Panc1 (cell line): Measurements from ENCODE around the gene SFT2D2.

ENCODE experiments used
- CTCF ChIP-seq: fragments of 450-650 bp; IDR thresholded peaks from 2 replicates; pipeline ENCODE4 v1.5.1; 2017; ENCODE audit warnings: mild to moderate bottlenecking
- POLR2AphosphoS5 ChIP-seq: IDR thresholded peaks from 2 replicates; pipeline ENCODE4 v1.6.1; 2012; ENCODE audit warnings: mild to moderate bottlenecking, low read depth, low read length, moderate library complexity
- REST ChIP-seq, 2 experiments: IDR thresholded peaks; 2 replicates each; pipeline ENCODE4 v1.6.1; 2011 to 2012; ENCODE audit warnings: low read depth in 2 of 2, control low read depth in 1 of 2, low read length in 1 of 2, mild to moderate bottlenecking in 1 of 2, moderate library complexity in 1 of 2; ENCODE audit not compliant: insufficient read depth in 1 of 2
- SIN3A ChIP-seq: IDR thresholded peaks from 2 replicates; pipeline ENCODE4 v1.6.1; 2012; ENCODE audit warnings: low read depth, mild to moderate bottlenecking, low read length, moderate library complexity, borderline replicate concordance; ENCODE audit not compliant: insufficient read depth

- TF ChIP-seq CTCF, result no peak
- TF ChIP-seq SIN3A, result no peak
- no peak for TF ChIP-seq REST (IDR thresholded peaks at IDR 0.05; ENCODE audit: insufficient read depth in 1 of 2, low read depth in 2 of 2, low read length in 1 of 2)
- TF ChIP-seq POLR2AphosphoS5, result no peak
Observed at GRCh38 chr1:168213349-168213748, 12.5 kb upstream of the SFT2D2 start.
